HEK293 (cell line): ENCODE measurements around the gene PHGDH.

Source experiments
- CTCF ChIA-PET: fragments of 350-600 bp; formaldehyde crosslinking; extraction: SDS; loops from one replicate; lab custom pipeline; 2021; ENCODE audit warnings: antibody characterized with exemption; lab: Yijun Ruan, JAX
- POLR2A ChIA-PET: fragments of 300-600 bp; formaldehyde crosslinking; extraction: SDS; loops from one replicate; lab custom pipeline; 2020; ENCODE audit warnings: antibody characterized with exemption, inconsistent platforms; lab: Yijun Ruan, JAX
- H3K27ac ChIP-seq: fragments of 200-500 bp; sonication (Bioruptor generic); 2 replicates; pipeline ENCODE4 v1.5.1; 2014; ENCODE audit warnings: low read depth, low read length, control low read depth, inconsistent platforms; ENCODE audit errors: extremely low read depth
- H3K36me3 ChIP-seq, 2 experiments: fragments of 200-500 bp in 1 of 2; sonication (Bioruptor generic) in 1 of 2; 1 replicate in 1 of 2; 2 replicates in 1 of 2; pipeline ENCODE4 v1.5.1; 2014 to 2017; ENCODE audit warnings: inconsistent platforms in 2 of 2, low read length in 2 of 2; ENCODE audit not compliant: control insufficient read depth in 2 of 2, insufficient read depth in 1 of 2
- H3K4me1 ChIP-seq: fragments of 200-500 bp; sonication (Bioruptor generic); 2 replicates; pipeline ENCODE4 v1.5.1; 2014; ENCODE audit warnings: mild to moderate bottlenecking, low read length, inconsistent platforms; ENCODE audit not compliant: control insufficient read depth, insufficient read depth
- H3K4me3 ChIP-seq: 2 replicates; pipeline ENCODE4 v1.5.1; 2011; ENCODE audit warnings: low read depth, mild to moderate bottlenecking, control low read depth, low read length, moderate library complexity
- H3K9me3 ChIP-seq: fragments of 200-500 bp; sonication (Bioruptor generic); 2 replicates; pipeline ENCODE4 v1.5.1; 2014; ENCODE audit warnings: low read depth, low read length, inconsistent platforms; ENCODE audit not compliant: control insufficient read depth, insufficient read depth
- EGR2 ChIP-seq: fragments of 450-650 bp; formaldehyde crosslinking; IDR thresholded peaks from 2 replicates; pipeline ENCODE4 v1.5.1; 2016; ENCODE audit warnings: low read depth, missing biosample characterization, missing genetic modification characterization
- FEZF1 ChIP-seq: fragments of 450-650 bp; formaldehyde crosslinking; IDR thresholded peaks from 2 replicates; pipeline ENCODE4 v1.5.1; 2016; ENCODE audit warnings: missing biosample characterization, missing genetic modification characterization
- GLI2 ChIP-seq: fragments of 450-650 bp; formaldehyde crosslinking; IDR thresholded peaks from 2 replicates; pipeline ENCODE4; 2017; ENCODE audit warnings: missing biosample characterization, missing genetic modification characterization, low read depth, borderline replicate concordance
- KLF10 ChIP-seq: fragments of 450-650 bp; IDR thresholded peaks from 2 replicates; pipeline ENCODE4 v1.5.1; 2018; ENCODE audit warnings: missing biosample characterization, mild to moderate bottlenecking, missing genetic modification characterization
- KLF16 ChIP-seq: fragments of 450-650 bp; formaldehyde crosslinking; IDR thresholded peaks from 2 replicates; pipeline ENCODE4 v1.5.1; 2017; ENCODE audit warnings: missing biosample characterization, missing genetic modification characterization
- MZF1 ChIP-seq: fragments of 450-650 bp; formaldehyde crosslinking; IDR thresholded peaks from 2 replicates; pipeline ENCODE4 v1.5.1; 2017; ENCODE audit warnings: missing biosample characterization, missing genetic modification characterization, borderline replicate concordance
- REPIN1 ChIP-seq: fragments of 450-650 bp; formaldehyde crosslinking; IDR thresholded peaks from 2 replicates; pipeline ENCODE4 v1.5.1; 2017; ENCODE audit warnings: missing biosample characterization, missing genetic modification characterization, low read depth
- SALL2 ChIP-seq: fragments of 450-650 bp; formaldehyde crosslinking; IDR thresholded peaks from 2 replicates; pipeline ENCODE4 v1.5.0; 2017; ENCODE audit warnings: missing biosample characterization, mild to moderate bottlenecking, missing genetic modification characterization, borderline replicate concordance
- WT1 ChIP-seq: fragments of 450-650 bp; formaldehyde crosslinking; IDR thresholded peaks from 2 replicates; pipeline ENCODE4 v1.5.1; 2016; ENCODE audit warnings: missing biosample characterization, missing genetic modification characterization
- YY1 ChIP-seq: fragments of 450-650 bp; formaldehyde crosslinking; IDR thresholded peaks from 2 replicates; pipeline ENCODE4 v1.5.1; 2018; ENCODE audit warnings: missing biosample characterization, missing genetic modification characterization
- ZBTB17 ChIP-seq: fragments of 450-650 bp; formaldehyde crosslinking; IDR thresholded peaks from 2 replicates; pipeline ENCODE4 v1.5.1; 2016; ENCODE audit warnings: missing biosample characterization, missing genetic modification characterization
- ZNF146 ChIP-seq: fragments of 450-650 bp; formaldehyde crosslinking; IDR thresholded peaks from 2 replicates; pipeline ENCODE4 v1.5.1; 2016; ENCODE audit warnings: missing biosample characterization, missing genetic modification characterization
- ZNF169 ChIP-seq: fragments of 450-650 bp; formaldehyde crosslinking; IDR thresholded peaks from 2 replicates; pipeline ENCODE4 v1.5.1; 2016; ENCODE audit warnings: missing biosample characterization, missing genetic modification characterization
- ZNF175 ChIP-seq: fragments of 450-650 bp; formaldehyde crosslinking; IDR thresholded peaks from 2 replicates; pipeline ENCODE4 v1.5.1; 2016; ENCODE audit warnings: missing biosample characterization, missing genetic modification characterization
- ZNF221 ChIP-seq: fragments of 450-650 bp; formaldehyde crosslinking; IDR thresholded peaks from 2 replicates; pipeline ENCODE4 v1.5.1; 2017; ENCODE audit warnings: missing biosample characterization, missing genetic modification characterization, borderline replicate concordance
- ZNF324 ChIP-seq: fragments of 450-650 bp; formaldehyde crosslinking; IDR thresholded peaks from 2 replicates; pipeline ENCODE4 v1.5.1; 2016; ENCODE audit warnings: missing biosample characterization, missing genetic modification characterization
- ZNF350 ChIP-seq: fragments of 450-650 bp; formaldehyde crosslinking; IDR thresholded peaks from 2 replicates; pipeline ENCODE4 v1.5.0; 2017; ENCODE audit warnings: missing biosample characterization, mild to moderate bottlenecking, missing genetic modification characterization
- ZNF404 ChIP-seq: fragments of 450-650 bp; formaldehyde crosslinking; IDR thresholded peaks from 2 replicates; pipeline ENCODE4 v1.5.1; 2017; ENCODE audit warnings: missing biosample characterization, missing genetic modification characterization
- ZNF558 ChIP-seq: fragments of 450-650 bp; formaldehyde crosslinking; IDR thresholded peaks from 2 replicates; pipeline ENCODE4 v1.5.1; 2016; ENCODE audit warnings: missing biosample characterization, missing genetic modification characterization
- ZNF654 ChIP-seq: fragments of 450-650 bp; formaldehyde crosslinking; IDR thresholded peaks from 2 replicates; pipeline ENCODE4 v1.5.1; 2016; ENCODE audit warnings: low read depth, missing biosample characterization, missing genetic modification characterization
- ZNF660 ChIP-seq: fragments of 450-650 bp; IDR thresholded peaks from 2 replicates; pipeline ENCODE4 v1.5.1; 2018; ENCODE audit warnings: missing biosample characterization, mild to moderate bottlenecking, missing genetic modification characterization
- ZNF777 ChIP-seq: fragments of 450-650 bp; formaldehyde crosslinking; IDR thresholded peaks from 2 replicates; pipeline ENCODE4 v1.5.1; 2017; ENCODE audit warnings: missing biosample characterization, missing genetic modification characterization, borderline replicate concordance
- ZNF785 ChIP-seq: fragments of 450-650 bp; formaldehyde crosslinking; IDR thresholded peaks from 2 replicates; pipeline ENCODE4 v1.5.1; 2016; ENCODE audit warnings: missing biosample characterization, missing genetic modification characterization
- TF ChIP-seq, protein P1 (sequence below): fragments of 450-650 bp; formaldehyde crosslinking; IDR thresholded peaks from 2 replicates; pipeline ENCODE4 v1.5.1; 2017; ENCODE audit warnings: missing biosample characterization, missing genetic modification characterization
- TF ChIP-seq, protein P2 (sequence below): fragments of 450-650 bp; formaldehyde crosslinking; IDR thresholded peaks from 2 replicates; pipeline ENCODE4 v1.5.1; 2016; ENCODE audit warnings: missing biosample characterization, missing genetic modification characterization, borderline replicate concordance
- TF ChIP-seq, protein P3 (sequence below): fragments of 450-650 bp; formaldehyde crosslinking; IDR thresholded peaks from 2 replicates; pipeline ENCODE4 v1.5.1; 2017; ENCODE audit warnings: missing biosample characterization, missing genetic modification characterization
- TF ChIP-seq, protein P4 (sequence below): fragments of 450-650 bp; formaldehyde crosslinking; IDR thresholded peaks from 2 replicates; pipeline ENCODE4 v1.5.1; 2016; ENCODE audit warnings: missing biosample characterization, missing genetic modification characterization

Gene PHGDH

DNA sequence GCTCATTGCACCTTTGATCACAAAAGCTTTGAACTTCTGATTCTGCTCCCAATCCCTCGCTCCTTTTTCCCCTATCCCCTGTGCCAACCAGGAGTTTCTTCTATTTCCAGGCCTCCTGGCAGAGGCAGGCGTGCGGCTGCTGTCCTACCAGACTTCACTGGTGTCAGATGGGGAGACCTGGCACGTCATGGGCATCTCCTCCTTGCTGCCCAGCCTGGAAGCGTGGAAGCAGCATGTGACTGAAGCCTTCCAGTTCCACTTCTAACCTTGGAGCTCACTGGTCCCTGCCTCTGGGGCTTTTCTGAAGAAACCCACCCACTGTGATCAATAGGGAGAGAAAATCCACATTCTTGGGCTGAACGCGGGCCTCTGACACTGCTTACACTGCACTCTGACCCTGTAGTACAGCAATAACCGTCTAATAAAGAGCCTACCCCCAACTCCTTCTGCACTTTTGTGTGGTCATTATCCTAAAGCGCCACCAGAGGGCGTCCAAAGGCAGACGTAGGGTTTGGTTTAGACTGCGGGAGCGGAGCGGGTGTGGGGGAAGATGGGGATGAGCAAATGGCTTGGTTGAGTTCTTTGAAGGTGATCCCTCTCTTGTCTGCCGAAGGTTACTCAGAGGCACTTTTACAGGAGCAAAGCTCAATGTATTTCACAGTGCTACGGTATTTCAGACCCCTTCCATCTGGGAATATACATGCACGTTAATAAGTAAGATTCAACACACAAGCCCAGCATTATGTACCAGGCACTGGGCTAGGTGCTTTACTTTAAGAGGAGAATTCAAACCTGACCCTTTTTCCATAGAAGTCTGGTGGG lies 32.3 kb downstream of the PHGDH start:
- Histone ChIP-seq H3K9me3 (no peaks in the 10 kb centered on the region), H3K4me3 (no peak overlapping the region), H3K4me1 (no peaks in the 10 kb centered on the region), H3K36me3 (peaks cover 0 to 50% of the 10 kb centered on the region in 2 experiments; a peak in 2 of 3 replicates), H3K27ac (no peak overlapping the region)
- ChIA-PET CTCF (interaction anchor here (0.6 to 2.8 kb wide), 36 partner anchors 8 to 371 kb away, joined by 3 to 22 read pairs (median 4); partner anchors contain the start of gene HMGCS2), POLR2A (interaction anchor here (0.6 to 2.1 kb wide), 4 partner anchors 11 to 36 kb away, joined by 3 to 6 read pairs (median 4); partner anchors contain the start of gene PHGDH)
- TF ChIP-seq, protein P1, sequence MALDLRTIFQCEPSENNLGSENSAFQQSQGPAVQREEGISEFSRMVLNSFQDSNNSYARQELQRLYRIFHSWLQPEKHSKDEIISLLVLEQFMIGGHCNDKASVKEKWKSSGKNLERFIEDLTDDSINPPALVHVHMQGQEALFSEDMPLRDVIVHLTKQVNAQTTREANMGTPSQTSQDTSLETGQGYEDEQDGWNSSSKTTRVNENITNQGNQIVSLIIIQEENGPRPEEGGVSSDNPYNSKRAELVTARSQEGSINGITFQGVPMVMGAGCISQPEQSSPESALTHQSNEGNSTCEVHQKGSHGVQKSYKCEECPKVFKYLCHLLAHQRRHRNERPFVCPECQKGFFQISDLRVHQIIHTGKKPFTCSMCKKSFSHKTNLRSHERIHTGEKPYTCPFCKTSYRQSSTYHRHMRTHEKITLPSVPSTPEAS = no peak
- TF ChIP-seq ZNF785 (tag by site-specific recombination) (no peak), ZBTB17 (tag by site-specific recombination) (0 out of 2 replicates have a peak, but pooled peaks have one; percentile 23), ZNF221 (tag by site-specific recombination) (no peak), SALL2 (tag by site-specific recombination) (no peak), ZNF169 (tag by site-specific recombination) (no peak), MZF1 (tag by site-specific recombination) (peak; percentile 89), ZNF777 (tag by site-specific recombination) (no peak), ZNF175 (tag by site-specific recombination) (no peak), ZNF660 (tag by site-specific recombination) (peak; percentile 72; the same call in 1 of the 2 replicates), ZNF146 (tag by site-specific recombination) (no peak), ZNF324 (tag by site-specific recombination) (peak; percentile 54; the same call in 1 of the 2 replicates), KLF10 (tag by site-specific recombination) (no peak), GLI2 (tag by site-specific recombination) (no peak), REPIN1 (no peak), ZNF558 (no peak), ZNF350 (tag by site-specific recombination) (no peak), WT1 (tag by site-specific recombination) (no peak), ZNF654 (tag by site-specific recombination) (peak; percentile 92), EGR2 (tag by site-specific recombination) (peak; percentile 55), YY1 (tag by site-specific recombination) (no peak), ZNF404 (tag by site-specific recombination) (no peak), KLF16 (no peak), FEZF1 (tag by site-specific recombination) (no peak)
- TF ChIP-seq, protein P2, sequence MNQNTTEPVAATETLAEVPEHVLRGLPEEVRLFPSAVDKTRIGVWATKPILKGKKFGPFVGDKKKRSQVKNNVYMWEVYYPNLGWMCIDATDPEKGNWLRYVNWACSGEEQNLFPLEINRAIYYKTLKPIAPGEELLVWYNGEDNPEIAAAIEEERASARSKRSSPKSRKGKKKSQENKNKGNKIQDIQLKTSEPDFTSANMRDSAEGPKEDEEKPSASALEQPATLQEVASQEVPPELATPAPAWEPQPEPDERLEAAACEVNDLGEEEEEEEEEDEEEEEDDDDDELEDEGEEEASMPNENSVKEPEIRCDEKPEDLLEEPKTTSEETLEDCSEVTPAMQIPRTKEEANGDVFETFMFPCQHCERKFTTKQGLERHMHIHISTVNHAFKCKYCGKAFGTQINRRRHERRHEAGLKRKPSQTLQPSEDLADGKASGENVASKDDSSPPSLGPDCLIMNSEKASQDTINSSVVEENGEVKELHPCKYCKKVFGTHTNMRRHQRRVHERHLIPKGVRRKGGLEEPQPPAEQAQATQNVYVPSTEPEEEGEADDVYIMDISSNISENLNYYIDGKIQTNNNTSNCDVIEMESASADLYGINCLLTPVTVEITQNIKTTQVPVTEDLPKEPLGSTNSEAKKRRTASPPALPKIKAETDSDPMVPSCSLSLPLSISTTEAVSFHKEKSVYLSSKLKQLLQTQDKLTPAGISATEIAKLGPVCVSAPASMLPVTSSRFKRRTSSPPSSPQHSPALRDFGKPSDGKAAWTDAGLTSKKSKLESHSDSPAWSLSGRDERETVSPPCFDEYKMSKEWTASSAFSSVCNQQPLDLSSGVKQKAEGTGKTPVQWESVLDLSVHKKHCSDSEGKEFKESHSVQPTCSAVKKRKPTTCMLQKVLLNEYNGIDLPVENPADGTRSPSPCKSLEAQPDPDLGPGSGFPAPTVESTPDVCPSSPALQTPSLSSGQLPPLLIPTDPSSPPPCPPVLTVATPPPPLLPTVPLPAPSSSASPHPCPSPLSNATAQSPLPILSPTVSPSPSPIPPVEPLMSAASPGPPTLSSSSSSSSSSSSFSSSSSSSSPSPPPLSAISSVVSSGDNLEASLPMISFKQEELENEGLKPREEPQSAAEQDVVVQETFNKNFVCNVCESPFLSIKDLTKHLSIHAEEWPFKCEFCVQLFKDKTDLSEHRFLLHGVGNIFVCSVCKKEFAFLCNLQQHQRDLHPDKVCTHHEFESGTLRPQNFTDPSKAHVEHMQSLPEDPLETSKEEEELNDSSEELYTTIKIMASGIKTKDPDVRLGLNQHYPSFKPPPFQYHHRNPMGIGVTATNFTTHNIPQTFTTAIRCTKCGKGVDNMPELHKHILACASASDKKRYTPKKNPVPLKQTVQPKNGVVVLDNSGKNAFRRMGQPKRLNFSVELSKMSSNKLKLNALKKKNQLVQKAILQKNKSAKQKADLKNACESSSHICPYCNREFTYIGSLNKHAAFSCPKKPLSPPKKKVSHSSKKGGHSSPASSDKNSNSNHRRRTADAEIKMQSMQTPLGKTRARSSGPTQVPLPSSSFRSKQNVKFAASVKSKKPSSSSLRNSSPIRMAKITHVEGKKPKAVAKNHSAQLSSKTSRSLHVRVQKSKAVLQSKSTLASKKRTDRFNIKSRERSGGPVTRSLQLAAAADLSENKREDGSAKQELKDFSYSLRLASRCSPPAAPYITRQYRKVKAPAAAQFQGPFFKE = no peak
- TF ChIP-seq, protein P3, sequence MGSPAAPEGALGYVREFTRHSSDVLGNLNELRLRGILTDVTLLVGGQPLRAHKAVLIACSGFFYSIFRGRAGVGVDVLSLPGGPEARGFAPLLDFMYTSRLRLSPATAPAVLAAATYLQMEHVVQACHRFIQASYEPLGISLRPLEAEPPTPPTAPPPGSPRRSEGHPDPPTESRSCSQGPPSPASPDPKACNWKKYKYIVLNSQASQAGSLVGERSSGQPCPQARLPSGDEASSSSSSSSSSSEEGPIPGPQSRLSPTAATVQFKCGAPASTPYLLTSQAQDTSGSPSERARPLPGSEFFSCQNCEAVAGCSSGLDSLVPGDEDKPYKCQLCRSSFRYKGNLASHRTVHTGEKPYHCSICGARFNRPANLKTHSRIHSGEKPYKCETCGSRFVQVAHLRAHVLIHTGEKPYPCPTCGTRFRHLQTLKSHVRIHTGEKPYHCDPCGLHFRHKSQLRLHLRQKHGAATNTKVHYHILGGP (tag by site-specific recombination) = no peak
- TF ChIP-seq, protein P4, sequence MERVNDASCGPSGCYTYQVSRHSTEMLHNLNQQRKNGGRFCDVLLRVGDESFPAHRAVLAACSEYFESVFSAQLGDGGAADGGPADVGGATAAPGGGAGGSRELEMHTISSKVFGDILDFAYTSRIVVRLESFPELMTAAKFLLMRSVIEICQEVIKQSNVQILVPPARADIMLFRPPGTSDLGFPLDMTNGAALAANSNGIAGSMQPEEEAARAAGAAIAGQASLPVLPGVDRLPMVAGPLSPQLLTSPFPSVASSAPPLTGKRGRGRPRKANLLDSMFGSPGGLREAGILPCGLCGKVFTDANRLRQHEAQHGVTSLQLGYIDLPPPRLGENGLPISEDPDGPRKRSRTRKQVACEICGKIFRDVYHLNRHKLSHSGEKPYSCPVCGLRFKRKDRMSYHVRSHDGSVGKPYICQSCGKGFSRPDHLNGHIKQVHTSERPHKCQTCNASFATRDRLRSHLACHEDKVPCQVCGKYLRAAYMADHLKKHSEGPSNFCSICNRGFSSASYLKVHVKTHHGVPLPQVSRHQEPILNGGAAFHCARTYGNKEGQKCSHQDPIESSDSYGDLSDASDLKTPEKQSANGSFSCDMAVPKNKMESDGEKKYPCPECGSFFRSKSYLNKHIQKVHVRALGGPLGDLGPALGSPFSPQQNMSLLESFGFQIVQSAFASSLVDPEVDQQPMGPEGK = 0 out of 2 replicates have a peak, but pooled peaks have one; percentile 39
